Adrenal gland (tissue), 5 donors: ENCODE measurements around the gene SPATS2.

ENCODE experiments used
- POLR2A ChIP-seq, 2 donors: fragments of 450-650 bp; IDR thresholded peaks; one replicate each; pipeline ENCODE4 v1.6.1; 2017; ENCODE audit warnings: antibody characterized with exemption in 2 of 2, mild to moderate bottlenecking in 2 of 2, moderate library complexity in 1 of 2
- TF ChIP-seq, protein P1 (sequence below), 6 experiments: fragments of 450-650 bp in 4 of 6; fragments of 200-600 bp in 2 of 6; sonication (generic) in 1 of 6; IDR thresholded peaks; 1 replicate in 5 of 6; 2 replicates in 1 of 6; pipeline versions ENCODE4 v1.5.1 to v1.8.0; 2016 to 2021; ENCODE audit warnings: antibody characterized with exemption in 6 of 6, mild to moderate bottlenecking in 2 of 6, moderate library complexity in 1 of 6
- donor health status: DM: no; HTN: no; CAD: no.

DNA sequence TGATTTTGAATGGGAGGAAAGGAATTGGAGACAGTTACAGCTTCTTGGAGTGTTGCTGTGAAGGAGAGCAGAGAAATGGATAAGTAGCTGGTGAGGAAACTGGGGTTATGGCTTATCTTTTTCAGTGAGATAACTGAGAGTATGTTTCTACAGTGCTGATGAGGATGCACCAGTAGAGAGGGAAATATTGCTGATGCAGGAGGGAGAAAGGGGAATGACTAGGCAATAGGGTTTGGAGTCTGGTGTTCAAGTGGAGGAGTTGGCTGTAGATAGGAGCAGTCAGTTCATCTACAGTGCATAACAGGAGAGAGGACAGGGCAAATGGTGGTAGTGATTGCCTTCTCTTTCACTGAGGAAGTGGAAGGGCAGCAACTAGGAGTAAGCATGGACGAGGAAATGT lies 33.0 kb downstream of the SPATS2 start:
- no peak for TF ChIP-seq POLR2A (IDR thresholded peaks at IDR 0.05)
- TF ChIP-seq, protein P1, sequence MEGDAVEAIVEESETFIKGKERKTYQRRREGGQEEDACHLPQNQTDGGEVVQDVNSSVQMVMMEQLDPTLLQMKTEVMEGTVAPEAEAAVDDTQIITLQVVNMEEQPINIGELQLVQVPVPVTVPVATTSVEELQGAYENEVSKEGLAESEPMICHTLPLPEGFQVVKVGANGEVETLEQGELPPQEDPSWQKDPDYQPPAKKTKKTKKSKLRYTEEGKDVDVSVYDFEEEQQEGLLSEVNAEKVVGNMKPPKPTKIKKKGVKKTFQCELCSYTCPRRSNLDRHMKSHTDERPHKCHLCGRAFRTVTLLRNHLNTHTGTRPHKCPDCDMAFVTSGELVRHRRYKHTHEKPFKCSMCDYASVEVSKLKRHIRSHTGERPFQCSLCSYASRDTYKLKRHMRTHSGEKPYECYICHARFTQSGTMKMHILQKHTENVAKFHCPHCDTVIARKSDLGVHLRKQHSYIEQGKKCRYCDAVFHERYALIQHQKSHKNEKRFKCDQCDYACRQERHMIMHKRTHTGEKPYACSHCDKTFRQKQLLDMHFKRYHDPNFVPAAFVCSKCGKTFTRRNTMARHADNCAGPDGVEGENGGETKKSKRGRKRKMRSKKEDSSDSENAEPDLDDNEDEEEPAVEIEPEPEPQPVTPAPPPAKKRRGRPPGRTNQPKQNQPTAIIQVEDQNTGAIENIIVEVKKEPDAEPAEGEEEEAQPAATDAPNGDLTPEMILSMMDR (IDR thresholded peaks at IDR 0.05): no peak
